Natural killer cell (primary cell): Measurements from ENCODE around the gene B3GALNT2. TPM values are rescaled to one million over a fixed set of nuclear protein-coding genes. Genes with fewer than 3 reads are reported as not detected.
A peak's percentile ranks its signal among the peaks of the same experiment; 100 is the strongest.
"Not testable (repeated sequence)": the region's sequence is repeated elsewhere in the genome, so short reads cannot be mapped to it uniquely, and the experiment has no call there.

Experiments used
- ATAC-seq, 3 donors: fragments of 150-1000 bp in 2 of 3; fragments of 200-7000 bp in 1 of 3; cut with Tn5 transposase; 1 replicate in 1 of 3; 2 replicates in 2 of 3; pipeline ENCODE4 v1.10.0; 2021; ENCODE audit warnings: mild to moderate bottlenecking in 2 of 3, moderate library complexity in 2 of 3
- DNase-seq, 2 donors: peaks; one replicate each; pipeline versions ENCODE4 v3.0.0 to v3.0.0-alpha.2; 2013 to 2021; ENCODE audit warnings: mixed read lengths in 1 of 2
- H3K27ac ChIP-seq: one replicate; pipeline ENCODE4 v1.5.1; 2013; ENCODE audit warnings: mild to moderate bottlenecking, low read length
- H3K27me3 ChIP-seq: one replicate; pipeline ENCODE4 v1.6.1; 2013; ENCODE audit warnings: low read length; ENCODE audit not compliant: control insufficient read depth, insufficient read depth
- H3K36me3 ChIP-seq: one replicate; pipeline ENCODE4 v1.6.1; 2013; ENCODE audit warnings: low read length; ENCODE audit not compliant: control insufficient read depth, insufficient read depth
- H3K4me1 ChIP-seq: one replicate; pipeline ENCODE4 v1.6.1; 2013; ENCODE audit warnings: low read length; ENCODE audit not compliant: control insufficient read depth, insufficient read depth
- H3K4me3 ChIP-seq: one replicate; pipeline ENCODE4 v1.5.1; 2013; ENCODE audit warnings: low read length
- H3K9me3 ChIP-seq: one replicate; pipeline ENCODE4 v1.6.1; 2013; ENCODE audit warnings: low read length; ENCODE audit not compliant: control insufficient read depth, insufficient read depth
- H3K27ac Mint-ChIP-seq, 2 donors: one replicate each; pipeline ENCODE4 v1.8.0; 2022; ENCODE audit warnings: mild to moderate bottlenecking in 2 of 2, mixed read lengths in 2 of 2, moderate library complexity in 1 of 2
- H3K27me3 Mint-ChIP-seq, 2 donors: one replicate each; pipeline ENCODE4 v1.8.0; 2022; ENCODE audit warnings: low read depth in 2 of 2, mixed read lengths in 2 of 2
- H3K36me3 Mint-ChIP-seq: one replicate; pipeline ENCODE4 v1.8.0; 2022; ENCODE audit warnings: mixed read lengths
- H3K4me1 Mint-ChIP-seq, 2 donors: one replicate each; pipeline ENCODE4 v1.8.0; 2022; ENCODE audit warnings: mixed read lengths in 2 of 2
- H3K4me3 Mint-ChIP-seq: one replicate; pipeline ENCODE4 v1.8.0; 2022; ENCODE audit warnings: mild to moderate bottlenecking, moderate library complexity, mixed read lengths
- H3K9me3 Mint-ChIP-seq, 2 donors: one replicate each; pipeline ENCODE4 v1.8.0; 2022; ENCODE audit warnings: mixed read lengths in 2 of 2
- CTCF ChIP-seq: fragments of 200-600 bp; IDR thresholded peaks from one replicate; pipeline ENCODE4 v1.8.0; 2022; ENCODE audit warnings: antibody characterized with exemption
- WGBS: methylation state at CpG from one replicate; pipeline ENCODE4 v1.1.7; 2013; ENCODE audit warnings: missing lambda C conversion rate; ENCODE audit not compliant: insufficient coverage; 5-methylcytosine and 5-hydroxymethylcytosine counted together
- intact Hi-C: fragments of 100-400 bp; cut with micrococcal nuclease; formaldehyde crosslinking; loops from one replicate; pipeline ENCODE4 v1.14.2; 2022
- total RNA-seq, 4 donors: library from RNA; stranded (reverse); fragments of 120-200 nt in 1 of 4; gene quantifications; one replicate each; pipeline versions ENCODE4 v1.2.3 to v1.2.4, GENCODE V29; 2013 to 2022

B3GALNT2 gene
- total RNA-seq, 3 donors from 2014 or later (not counting 1 experiment from before 2014, with no cell fraction given) = 7.6 to 12.1 (median 8.8) TPM

- no peak overlapping the region for H3K4me3 ChIP-seq
- intact Hi-C loops = no loop called here
- H3K4me3 Mint-ChIP-seq = peak overlapping the region; percentile 49
These were observed 42.3 kb downstream of the B3GALNT2 start for GRCh38 chr1:235461954-235462353.

GRCh38 chr1:235460770-235461169, 43.5 kb downstream of the B3GALNT2 start:
- DNase-seq = no peak
- no peaks in the 10 kb centered on the region for H3K9me3 ChIP-seq
- no peak overlapping the region for H3K27ac Mint-ChIP-seq
- ATAC-seq = no peak
- TF ChIP-seq CTCF = no peak
- intact Hi-C loops = no loop called here
- H3K4me1 Mint-ChIP-seq = peaks cover 9 to 13% of the 10 kb centered on the region in 2 donors
- no peak overlapping the region for H3K4me3 Mint-ChIP-seq
- no peaks in the 10 kb centered on the region for H3K36me3 Mint-ChIP-seq
- H3K36me3 ChIP-seq = no peaks in the 10 kb centered on the region
- no peaks in the 10 kb centered on the region for H3K9me3 Mint-ChIP-seq
- no peak overlapping the region for H3K4me3 ChIP-seq
- H3K27me3 ChIP-seq = no peaks in the 10 kb centered on the region
- 93% methylated on average over 4 of the region's 5 CpGs for WGBS
- H3K4me1 ChIP-seq = no peaks in the 10 kb centered on the region
- no peaks in the 10 kb centered on the region for H3K27me3 Mint-ChIP-seq
- no peak overlapping the region for H3K27ac ChIP-seq

More at GRCh38 chr1:235461954-235462353, 42.3 kb downstream of the B3GALNT2 start:
- Histone ChIP-seq H3K27ac (no peak overlapping the region), H3K4me1 (no peaks in the 10 kb centered on the region), H3K9me3 (no peaks in the 10 kb centered on the region), H3K36me3 (no peaks in the 10 kb centered on the region), H3K27me3 (no peaks in the 10 kb centered on the region)
- TF ChIP-seq CTCF = no peak
- ATAC-seq (peak; percentile 59 to 72 (median 64)), DNase-seq (no peak)
- no peaks in the 10 kb centered on the region for H3K36me3 Mint-ChIP-seq
- H3K9me3 Mint-ChIP-seq = no peaks in the 10 kb centered on the region
- peak overlapping the region; percentile 37 to 59 for H3K27ac Mint-ChIP-seq
- H3K4me1 Mint-ChIP-seq = peaks cover 9 to 13% of the 10 kb centered on the region in 2 donors
- H3K27me3 Mint-ChIP-seq = no peaks in the 10 kb centered on the region
- WGBS = no CpG with 5 or more reads among the region's 1 CpG

DNA sequence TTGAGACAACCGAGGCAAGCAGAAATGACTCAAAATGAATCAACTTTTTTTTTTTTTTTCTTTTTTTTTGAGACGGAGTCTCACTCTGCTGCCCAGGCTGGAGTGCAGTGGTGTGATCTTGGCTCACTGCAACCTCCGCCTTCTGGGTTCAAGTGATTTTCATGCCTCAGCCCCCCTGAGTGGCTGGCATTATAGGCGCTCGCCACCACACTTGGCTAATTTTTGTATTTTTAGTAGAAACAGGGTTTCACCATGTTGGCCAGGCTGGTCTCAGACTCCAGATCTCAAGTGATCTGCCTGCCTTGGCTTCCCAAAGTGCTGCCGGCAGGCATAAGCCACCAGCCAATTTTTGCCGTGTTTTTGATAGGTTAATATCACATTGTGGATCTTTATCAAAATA, 46.4 kb downstream of the B3GALNT2 start:
- H3K27me3 ChIP-seq, H3K36me3 Mint-ChIP-seq, ATAC-seq, H3K9me3 Mint-ChIP-seq, intact Hi-C loops, H3K4me3 ChIP-seq, H3K4me3 Mint-ChIP-seq, H3K27ac ChIP-seq, H3K27me3 Mint-ChIP-seq, H3K4me1 Mint-ChIP-seq, H3K27ac Mint-ChIP-seq, H3K4me1 ChIP-seq, DNase-seq, H3K36me3 ChIP-seq, H3K9me3 ChIP-seq: not testable (repeated sequence)
- 98% methylated on average over 7 of the region's 7 CpGs for WGBS

DNA sequence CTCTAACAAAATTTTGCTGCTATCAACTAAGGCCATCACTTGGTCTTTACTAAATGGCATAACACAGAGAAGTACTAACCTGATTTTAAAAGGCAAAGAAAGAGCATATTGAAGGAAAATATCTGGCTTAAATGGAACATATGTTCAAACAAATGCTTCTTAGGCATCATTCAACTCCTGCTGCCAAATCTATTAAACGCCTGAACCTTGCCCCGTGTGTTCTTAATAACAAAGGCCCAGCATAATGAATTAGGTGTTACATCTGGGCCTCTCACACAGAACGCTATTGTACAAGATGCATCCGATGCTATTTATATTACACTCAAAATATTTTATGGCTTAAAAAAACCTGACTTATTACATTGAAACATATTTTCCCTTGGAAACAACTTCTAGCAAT, 48.4 kb downstream of the B3GALNT2 start:
- no peaks in the 10 kb centered on the region for H3K27me3 Mint-ChIP-seq
- TF ChIP-seq CTCF = no peak
- 100% methylated on average over 4 of the region's 4 CpGs for WGBS

More for the DNA sequence above, 48.4 kb downstream of the B3GALNT2 start:
- Histone ChIP-seq H3K27ac (no peak overlapping the region), H3K4me3 (no peak overlapping the region), H3K36me3 (peaks cover 5% of the 10 kb centered on the region), H3K9me3 (no peaks in the 10 kb centered on the region), H3K27me3 (no peaks in the 10 kb centered on the region), H3K4me1 (no peaks in the 10 kb centered on the region)
- H3K36me3 Mint-ChIP-seq = no peaks in the 10 kb centered on the region
- H3K4me1 Mint-ChIP-seq = no peaks in the 10 kb centered on the region
- intact Hi-C loops = no loop called here
- H3K4me3 Mint-ChIP-seq = no peak overlapping the region
- H3K9me3 Mint-ChIP-seq = no peaks in the 10 kb centered on the region
- ATAC-seq = no peak
- no peak overlapping the region for H3K27ac Mint-ChIP-seq
- no peak for DNase-seq
